ENCODE results near the gene MAGI2. TPM values are rescaled to one million over a fixed set of nuclear protein-coding genes. Genes with fewer than 3 reads are reported as not detected.

MAGI2 gene
- total and polyA plus RNA-seq, 2 experiments from 2014 or later, result 16.8 to 24.7 TPM

- H3K36me3 ChIP-seq, result peaks cover 2% of the 10 kb centered on the region
- no peaks in the 10 kb centered on the region for H3K4me1 ChIP-seq (ENCODE audit: low read depth)
- no peak overlapping the region for H3K27ac ChIP-seq
- no peaks in the 10 kb centered on the region for H3K9me3 ChIP-seq (ENCODE audit: low read depth)
- no peak overlapping the region for H3K4me3 ChIP-seq
- no peaks in the 10 kb centered on the region for H3K27me3 ChIP-seq
- DNase-seq (ENCODE audit: low read depth in 1 of 2, low spot score in 1 of 2), result peak in 1 of 2 donors; percentile 36
- TF ChIP-seq CTCF (IDR thresholded peaks at IDR 0.05; ENCODE audit: low read depth, low read length), result no peak
Measured at GRCh38 chr7:78194611-78195010, 1258.9 kb downstream of the MAGI2 start.

GRCh38 chr7:78191475-78192079 is 1261.9 kb downstream of the MAGI2 start:
- no peak for DNase-seq (ENCODE audit: low read depth in 1 of 2, low spot score in 1 of 2)
- no peak overlapping the region for H3K4me3 ChIP-seq
- no peaks in the 10 kb centered on the region for H3K4me1 ChIP-seq (ENCODE audit: low read depth)
- TF ChIP-seq CTCF (IDR thresholded peaks at IDR 0.05; ENCODE audit: low read depth, low read length), result no peak
- no peak overlapping the region for H3K27ac ChIP-seq
- no peaks in the 10 kb centered on the region for H3K9me3 ChIP-seq (ENCODE audit: low read depth)
- H3K36me3 ChIP-seq, result peaks cover 2% of the 10 kb centered on the region
- no peaks in the 10 kb centered on the region for H3K27me3 ChIP-seq

GRCh38 chr7:78189762-78190161 is 1263.7 kb downstream of the MAGI2 start:
- no peak overlapping the region for H3K27ac ChIP-seq
- no peaks in the 10 kb centered on the region for H3K9me3 ChIP-seq (ENCODE audit: low read depth)
- no peak overlapping the region for H3K4me3 ChIP-seq
- H3K36me3 ChIP-seq, result peaks cover 2% of the 10 kb centered on the region
- DNase-seq (ENCODE audit: low read depth in 1 of 2, low spot score in 1 of 2), result no peak
- TF ChIP-seq CTCF (IDR thresholded peaks at IDR 0.05; ENCODE audit: low read depth, low read length), result no peak
- H3K4me1 ChIP-seq (ENCODE audit: low read depth), result no peaks in the 10 kb centered on the region
- H3K27me3 ChIP-seq, result no peaks in the 10 kb centered on the region

- Histone ChIP-seq H3K27ac (no peak overlapping the region), H3K36me3 (no peaks in the 10 kb centered on the region), H3K4me3 (no peak overlapping the region), H3K27me3 (no peaks in the 10 kb centered on the region), H3K9me3 (ENCODE audit: low read depth) (no peaks in the 10 kb centered on the region), H3K4me1 (ENCODE audit: low read depth) (no peaks in the 10 kb centered on the region)
- DNase-seq (ENCODE audit: low read depth in 1 of 2, low spot score in 1 of 2), result no peak
- no peak for TF ChIP-seq CTCF (IDR thresholded peaks at IDR 0.05; ENCODE audit: low read depth, low read length)
Measured at GRCh38 chr7:78185149-78185745, 1268.2 kb downstream of the MAGI2 start.

GRCh38 chr7:78184299-78184698 is 1269.2 kb downstream of the MAGI2 start:
- no peaks in the 10 kb centered on the region for H3K36me3 ChIP-seq
- no peak for TF ChIP-seq CTCF (IDR thresholded peaks at IDR 0.05; ENCODE audit: low read depth, low read length)
- no peak overlapping the region for H3K27ac ChIP-seq
- no peak overlapping the region for H3K4me3 ChIP-seq
- H3K9me3 ChIP-seq (ENCODE audit: low read depth), result no peaks in the 10 kb centered on the region
- H3K4me1 ChIP-seq (ENCODE audit: low read depth), result no peaks in the 10 kb centered on the region
- DNase-seq (ENCODE audit: low read depth in 1 of 2, low spot score in 1 of 2), result no peak
- H3K27me3 ChIP-seq, result no peaks in the 10 kb centered on the region

All from cardiac muscle cell (in vitro differentiated cells and primary cell).